Adipose tissue (tissue), 3 donors: ENCODE data around the gene SART1. TPM values are rescaled to one million over a fixed set of nuclear protein-coding genes. Genes with fewer than 3 reads are reported as not detected.

ENCODE experiments used
- H3K27ac ChIP-seq: one replicate; pipeline ENCODE4 v1.5.1; 2013; ENCODE audit warnings: low read depth, low read length
- WGBS, 3 donors: extraction: QIAGEN DNeasy Blood & Tissue Kit; methylation state at CpG; one replicate each; pipeline ENCODE4 v1.1.7; 2013; 5-methylcytosine and 5-hydroxymethylcytosine counted together
- polyA plus RNA-seq, 3 donors: library from polyadenylated mRNA; stranded (reverse); fragments of 200-250 nt; gene quantifications; one replicate each; pipeline ENCODE4 v1.2.3, GENCODE V29; 2013
- donor health status: healthy with polysubstance abuse.
- donor health status: Bipolar disorder and iron deficiency.
- donor health status: healthy.

SART1 gene
- polyA plus RNA-seq, 3 donors = 26.9 to 51.8 (median 36.5) TPM

GRCh38 chr11:65958291-65958690 is 3.2 kb upstream of the SART1 start:
- 58 to 62% (median 61%) methylated on average over 4 of the region's 4 CpGs for WGBS, 3 donors
- H3K27ac ChIP-seq = no peak overlapping the region

GRCh38 chr11:65958774-65959420 is 2.6 kb upstream of the SART1 start:
- no peak overlapping the region for H3K27ac ChIP-seq
- 74 to 82% (median 77%) methylated on average over 17 of the region's 17 CpGs for WGBS, 3 donors

- H3K27ac ChIP-seq = peak overlapping the region; percentile 10
- 46 to 52% (median 52%) methylated on average over 16 of the region's 16 CpGs for WGBS, 3 donors
Measured at GRCh38 chr11:65960824-65961266, 689 bp upstream of the SART1 start.

- H3K27ac ChIP-seq = no peak overlapping the region
- WGBS, 3 donors = 2 to 7% (median 6%) methylated on average over 13 of the region's 13 CpGs
Measured at GRCh38 chr11:65962141-65962564, 619 bp downstream of the SART1 start.

DNA sequence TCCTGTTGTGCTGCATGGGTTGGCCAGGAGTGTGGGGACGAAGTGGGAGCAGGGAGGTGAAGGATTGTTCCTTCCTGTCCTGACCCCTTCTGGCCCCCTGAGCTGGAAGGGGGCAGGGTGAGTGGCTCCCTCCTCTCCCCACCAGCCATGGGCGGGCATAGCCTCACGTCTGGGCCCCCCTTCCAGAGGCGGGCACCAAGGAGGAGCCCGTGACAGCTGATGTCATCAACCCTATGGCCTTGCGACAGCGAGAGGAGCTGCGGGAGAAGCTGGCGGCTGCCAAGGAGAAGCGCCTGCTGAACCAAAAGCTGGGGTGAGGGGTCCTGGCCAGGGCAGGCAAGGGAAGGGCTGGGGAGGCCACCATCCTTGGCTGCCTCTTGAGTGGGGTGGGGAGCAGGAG is 3.4 kb downstream of the SART1 start:
- 81 to 88% (median 86%) methylated on average over 10 of the region's 10 CpGs for WGBS, 3 donors
- no peak overlapping the region for H3K27ac ChIP-seq

GRCh38 chr11:65965986-65966762 is 4.6 kb downstream of the SART1 start:
- 93 to 94% (median 93%) methylated on average over 36 of the region's 36 CpGs for whole genome bisulfite sequencing, 3 donors

GRCh38 chr11:65967329-65967934 is 5.9 kb downstream of the SART1 start:
- H3K27ac ChIP-seq = no peak overlapping the region
- WGBS, 3 donors = 92 to 94% (median 94%) methylated on average over 25 to 30 of the region's 30 CpGs

More at GRCh38 chr11:65965986-65966762, 4.6 kb downstream of the SART1 start:
- H3K27ac ChIP-seq = no peak overlapping the region

DNA sequence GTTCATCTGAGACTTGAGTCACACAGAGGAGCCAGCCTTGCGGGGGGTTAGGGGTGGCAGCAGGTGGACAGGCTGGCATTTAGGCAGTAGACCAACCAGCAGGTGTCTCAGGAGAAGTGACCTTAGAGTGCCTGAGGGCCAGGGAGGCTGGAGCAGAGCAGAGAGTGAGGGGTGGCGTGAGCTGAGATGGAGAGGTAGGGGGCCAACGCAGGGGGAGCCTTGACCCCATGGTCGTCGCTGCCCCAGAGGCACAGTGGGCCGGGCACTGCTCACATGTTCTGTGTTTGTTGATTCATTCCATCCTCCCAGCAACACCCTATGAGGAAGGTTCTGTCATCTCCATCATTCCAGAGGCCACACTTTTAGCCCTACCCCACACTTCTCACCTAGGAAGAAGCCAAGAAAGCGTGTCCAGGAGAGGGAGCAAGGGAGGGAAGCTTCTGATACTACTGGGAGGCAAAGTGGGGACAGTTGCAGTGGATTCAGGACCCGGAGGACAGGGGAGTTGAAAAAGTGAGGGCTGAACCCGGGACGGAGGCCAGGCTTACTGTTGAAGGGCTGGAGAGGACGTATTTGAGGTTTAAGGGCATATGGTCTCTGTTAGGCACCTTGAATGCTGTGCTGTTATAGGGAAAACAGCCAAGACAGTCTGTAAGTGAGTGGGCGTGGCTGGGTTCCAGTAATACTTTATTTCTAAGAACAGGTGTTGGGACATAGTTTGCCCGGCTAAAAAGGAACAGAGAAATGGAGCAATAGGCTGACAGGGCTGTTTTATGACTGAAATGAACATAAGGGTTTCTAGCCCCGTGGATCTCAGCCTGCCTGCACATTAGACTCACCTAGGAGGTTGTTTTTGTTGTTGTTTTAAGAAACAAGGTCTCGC is 7.3 kb downstream of the SART1 start:
- WGBS, 3 donors = 75 to 80% (median 79%) methylated on average over 14 to 15 of the region's 15 CpGs
- H3K27ac ChIP-seq = peak overlapping the region; percentile 36

DNA sequence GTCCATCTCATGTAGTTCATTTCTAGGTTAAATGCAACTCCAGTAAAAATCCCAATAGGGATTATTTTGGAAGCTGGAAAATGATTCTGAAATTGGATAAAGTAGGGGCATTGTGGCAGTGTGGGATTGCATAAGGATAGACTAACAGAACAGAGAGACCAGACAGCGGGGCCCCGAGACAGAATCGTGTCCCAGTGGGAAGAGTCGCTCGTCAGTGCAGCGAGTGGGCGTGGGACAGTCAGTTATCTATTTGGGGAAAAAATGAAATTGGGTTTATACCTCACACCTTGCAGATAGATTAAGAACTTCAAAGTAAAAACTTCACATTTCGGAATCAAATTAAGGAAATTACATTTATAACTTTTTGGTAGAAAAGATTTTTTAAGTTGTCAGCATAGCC is 10.6 kb downstream of the SART1 start:
- 73 to 94% (median 87%) methylated on average over 8 of the region's 8 CpGs for WGBS, 3 donors
- no peak overlapping the region for H3K27ac ChIP-seq

DNA sequence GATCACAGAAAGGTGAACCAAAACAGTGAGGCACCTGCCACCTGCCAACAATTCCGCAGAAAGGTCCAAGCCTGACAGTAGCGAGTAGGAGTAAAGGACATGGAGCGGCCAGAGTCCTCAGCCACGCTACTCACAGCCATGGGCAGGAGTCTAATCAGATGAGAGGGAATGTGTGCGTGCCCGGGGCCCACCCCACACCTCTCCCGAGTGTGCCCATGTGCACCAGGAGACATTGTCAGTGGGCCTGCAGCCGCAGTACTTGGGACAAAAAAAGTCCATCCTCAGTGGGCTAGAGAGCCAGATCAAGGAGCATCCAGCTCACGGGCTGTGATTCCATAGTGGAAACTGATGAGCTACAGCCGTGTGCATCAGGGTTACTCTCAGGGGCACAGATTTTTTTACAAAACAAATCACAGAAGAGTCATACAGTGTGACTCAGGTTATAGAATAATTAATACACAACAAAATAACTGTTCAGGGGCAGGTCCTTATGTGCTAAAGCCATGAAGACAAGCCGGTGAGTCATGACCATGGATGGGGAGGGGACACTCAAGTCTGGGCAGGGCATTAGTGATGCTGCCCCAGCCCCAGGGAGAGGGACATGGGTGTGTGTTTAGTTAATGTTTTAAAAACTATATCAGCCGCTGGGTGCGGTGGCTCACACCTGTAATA is 12.0 kb downstream of the SART1 start:
- 91 to 97% (median 96%) methylated on average over 13 of the region's 13 CpGs for WGBS, 3 donors
- H3K27ac ChIP-seq = no peak overlapping the region

DNA sequence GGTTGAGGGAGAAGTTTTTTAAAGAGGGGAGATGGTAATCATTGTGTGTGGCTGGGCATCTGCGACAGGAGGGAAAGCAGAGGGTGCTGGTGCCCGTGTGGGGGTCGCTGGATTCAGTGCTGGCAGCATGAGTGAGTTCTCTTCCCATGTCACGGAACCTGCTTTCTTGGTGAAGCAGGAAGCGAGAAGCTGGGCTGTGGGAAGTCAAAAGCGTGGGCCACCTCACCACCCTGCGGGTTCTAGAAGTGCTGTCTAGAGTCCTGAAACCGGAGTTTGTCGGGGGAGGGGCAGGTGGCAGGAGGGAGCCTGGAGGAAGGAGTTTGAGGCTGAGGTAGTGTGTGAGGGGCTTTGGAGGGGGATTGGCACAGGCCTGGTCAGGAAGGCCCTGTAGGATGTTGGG is 14.2 kb downstream of the SART1 start:
- WGBS, 3 donors = 93 to 95% (median 93%) methylated on average over 9 of the region's 9 CpGs

DNA sequence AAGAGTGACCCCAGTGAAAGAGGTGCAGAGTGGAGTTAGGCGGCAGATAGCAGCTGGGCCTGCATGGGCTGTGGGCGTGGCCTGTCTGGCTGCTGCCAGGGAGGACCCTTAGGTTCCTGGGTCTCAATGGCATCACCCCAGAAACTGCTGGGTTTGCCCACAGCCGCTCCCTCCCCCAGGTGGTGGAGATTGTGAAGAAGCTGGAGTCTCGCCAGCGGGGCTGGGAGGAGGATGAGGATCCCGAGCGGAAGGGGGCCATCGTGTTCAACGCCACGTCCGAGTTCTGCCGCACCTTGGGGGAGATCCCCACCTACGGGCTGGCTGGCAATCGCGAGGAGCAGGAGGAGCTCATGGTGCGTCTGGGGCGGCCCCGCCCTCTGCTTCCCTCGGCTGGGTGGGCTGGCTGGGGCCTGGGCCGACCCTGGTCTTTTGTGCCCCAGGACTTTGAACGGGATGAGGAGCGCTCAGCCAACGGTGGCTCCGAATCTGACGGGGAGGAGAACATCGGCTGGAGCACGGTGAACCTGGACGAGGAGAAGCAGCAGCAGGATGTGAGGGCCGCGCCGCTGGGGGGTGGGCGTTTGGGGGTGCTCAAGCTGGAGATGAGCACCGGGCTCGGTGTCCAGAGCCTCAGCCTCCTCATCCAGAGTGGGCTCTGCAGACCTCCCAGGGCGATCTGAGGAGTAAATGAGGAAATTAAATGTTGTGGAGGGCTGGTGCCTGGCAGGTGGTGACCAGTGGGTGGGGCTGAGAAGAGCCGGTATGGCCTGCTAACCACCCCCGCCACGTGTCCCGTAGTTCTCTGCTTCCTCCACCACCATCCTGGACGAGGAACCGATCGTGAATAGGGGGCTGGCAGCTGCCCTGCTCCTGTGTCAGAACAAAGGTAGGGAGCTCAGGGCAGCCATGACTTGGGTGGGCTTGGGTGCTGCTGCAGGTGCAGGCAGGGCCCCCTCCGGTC is 15.0 kb downstream of the SART1 start:
- no peak overlapping the region for H3K27ac ChIP-seq
- 82 to 87% (median 86%) methylated on average over 43 of the region's 43 CpGs for WGBS, 3 donors

More for the DNA sequence above, 14.2 kb downstream of the SART1 start:
- no peak overlapping the region for H3K27ac ChIP-seq

- WGBS, 3 donors = 90 to 91% (median 90%) methylated on average over 28 to 29 of the region's 29 CpGs
- no peak overlapping the region for H3K27ac ChIP-seq
Measured at GRCh38 chr11:65977621-65978390, 16.3 kb downstream of the SART1 start.

DNA sequence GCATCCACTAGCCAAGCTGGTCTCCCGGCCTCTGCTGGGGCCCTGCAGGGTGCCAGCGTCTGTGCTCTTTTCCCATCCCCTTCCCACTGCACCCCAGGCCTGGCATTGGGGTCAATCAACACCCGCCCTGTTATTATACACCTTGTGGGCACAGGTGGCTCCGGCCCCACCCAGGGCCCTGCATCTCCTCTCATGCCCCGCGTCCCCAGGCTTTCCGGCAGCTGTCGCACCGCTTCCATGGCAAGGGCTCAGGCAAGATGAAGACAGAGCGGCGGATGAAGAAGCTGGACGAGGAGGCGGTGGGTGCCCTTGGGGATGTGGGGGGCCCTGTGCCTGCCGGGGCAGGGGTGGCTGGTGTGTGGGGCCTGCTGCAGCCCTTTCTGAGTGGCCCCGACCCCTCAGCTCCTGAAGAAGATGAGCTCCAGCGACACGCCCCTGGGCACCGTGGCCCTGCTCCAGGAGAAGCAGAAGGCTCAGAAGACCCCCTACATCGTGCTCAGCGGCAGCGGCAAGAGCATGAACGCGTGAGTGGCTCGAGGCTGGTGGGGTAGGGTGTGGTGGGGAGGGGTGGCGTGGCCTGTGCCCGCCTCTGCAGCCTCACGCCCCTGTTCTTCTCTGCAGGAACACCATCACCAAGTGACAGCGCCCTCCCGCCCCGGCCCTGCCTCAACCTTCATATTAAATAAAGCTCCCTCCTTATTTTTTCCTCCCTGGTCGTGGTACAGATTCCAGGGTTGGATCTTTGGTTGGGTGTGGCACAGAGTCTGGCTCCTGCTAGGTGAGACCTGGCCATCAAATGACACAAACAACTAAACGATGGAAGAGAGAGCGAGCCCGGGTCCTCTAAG is 17.1 kb downstream of the SART1 start:
- 91 to 94% (median 92%) methylated on average over 32 to 34 of the region's 34 CpGs for WGBS, 3 donors
- no peak overlapping the region for H3K27ac ChIP-seq

GRCh38 chr11:65979261-65979759 is 17.8 kb downstream of the SART1 start:
- no peak overlapping the region for H3K27ac ChIP-seq
- 78 to 88% (median 80%) methylated on average over 10 of the region's 10 CpGs for WGBS, 3 donors
